H1 (cell line): ENCODE measurements around the gene MRPL47. TPM values are rescaled to one million over a fixed set of nuclear protein-coding genes. Genes with fewer than 3 reads are reported as not detected.
A peak's percentile ranks its signal among the peaks of the same experiment; 100 is the strongest.

ENCODE experiments used
- ATF3 ChIP-seq: IDR thresholded peaks from 2 replicates; pipeline ENCODE4 v1.6.1; 2011; ENCODE audit warnings: low read depth, mild to moderate bottlenecking, low read length; ENCODE audit not compliant: insufficient read depth
- BACH1 ChIP-seq: IDR thresholded peaks from 2 replicates; pipeline ENCODE4 v1.6.1; 2012; ENCODE audit warnings: low read length, improper control_type of control experiment
- CBX5 ChIP-seq: fragments of 300-800, 300-1000 bp; sonication (generic); IDR thresholded peaks from 2 replicates; pipeline ENCODE4 v1.7.1; 2016; ENCODE audit warnings: antibody characterized with exemption, low read length, low read depth
- CREB1 ChIP-seq: IDR thresholded peaks from 2 replicates; pipeline ENCODE4 v1.6.1; 2012; ENCODE audit warnings: inconsistent platforms
- EP300 ChIP-seq, 2 experiments: IDR thresholded peaks; 1 replicate in 1 of 2; 2 replicates in 1 of 2; pipeline ENCODE4 v1.6.1; 2011 to 2012; ENCODE audit warnings: low read depth in 2 of 2, low read length in 2 of 2, mild to moderate bottlenecking in 2 of 2, borderline replicate concordance in 1 of 2, inconsistent platforms in 1 of 2, moderate library complexity in 1 of 2
- EZH2 ChIP-seq: fragments of 200-600 bp; sonication (generic); IDR thresholded peaks from 2 replicates; pipeline ENCODE4 v1.7.1; 2012; ENCODE audit warnings: low read depth, mild to moderate bottlenecking, moderate library complexity, low read length, inconsistent platforms; ENCODE audit not compliant: severe bottlenecking
- GTF2F1 ChIP-seq: IDR thresholded peaks from 2 replicates; pipeline ENCODE4 v1.6.1; 2012; ENCODE audit warnings: low read depth, low read length, improper control_type of control experiment, borderline replicate concordance
- HDAC2 ChIP-seq, 2 experiments: fragments of 300-600 bp in 1 of 2; sonication (generic) in 1 of 2; IDR thresholded peaks; 2 replicates each; pipeline ENCODE4 v1.6.1; 2011 to 2012; ENCODE audit warnings: low read depth in 2 of 2, low read length in 2 of 2, mild to moderate bottlenecking in 2 of 2, moderate library complexity in 2 of 2, borderline replicate concordance in 1 of 2, inconsistent platforms in 1 of 2
- HDAC6 ChIP-seq: IDR thresholded peaks from one replicate; pipeline ENCODE4 v1.7.1; 2012; ENCODE audit warnings: low read depth, mild to moderate bottlenecking, inconsistent platforms, low read length, moderate library complexity
- KDM4A ChIP-seq: IDR thresholded peaks from one replicate; pipeline ENCODE4 v1.7.1; 2012; ENCODE audit warnings: low read depth, mild to moderate bottlenecking, moderate library complexity, low read length, inconsistent platforms; ENCODE audit not compliant: severe bottlenecking
- KDM5A ChIP-seq: fragments of 200-600 bp; IDR thresholded peaks from 2 replicates; pipeline ENCODE4 v1.7.1; 2012; ENCODE audit warnings: mild to moderate bottlenecking, low read length, inconsistent platforms, mixed read lengths
- PHF8 ChIP-seq: fragments of 200-600 bp; sonication (generic); conservative IDR thresholded peaks from 2 replicates; pipeline ENCODE4 v1.7.1; 2012; ENCODE audit warnings: low read depth, mild to moderate bottlenecking, inconsistent platforms, low read length, moderate library complexity
- POLR2A ChIP-seq, 2 experiments: IDR thresholded peaks; 1 replicate in 1 of 2; 2 replicates in 1 of 2; pipeline ENCODE4 v1.6.1; 2011; ENCODE audit warnings: low read depth in 2 of 2, low read length in 2 of 2, mild to moderate bottlenecking in 2 of 2; ENCODE audit errors: control extremely low read depth in 1 of 2
- POLR2AphosphoS5 ChIP-seq: IDR thresholded peaks from 2 replicates; pipeline ENCODE4 v1.6.1; 2011; ENCODE audit warnings: low read depth, low read length
- RFX5 ChIP-seq: IDR thresholded peaks from 2 replicates; pipeline ENCODE4 v1.6.1; 2011; ENCODE audit warnings: low read depth, low read length, improper control_type of control experiment, borderline replicate concordance
- RNF2 ChIP-seq: fragments of 200-900, 300-1000 bp; sonication (generic); IDR thresholded peaks from 2 replicates; pipeline ENCODE4 v1.7.1; 2016; ENCODE audit warnings: borderline replicate concordance, low read depth, mild to moderate bottlenecking, antibody characterized with exemption, low read length; ENCODE audit not compliant: poor library complexity, severe bottlenecking; ENCODE audit errors: missing control alignments
- SAP30 ChIP-seq: fragments of 300-600 bp; sonication (generic); IDR thresholded peaks from 2 replicates; pipeline ENCODE4 v1.7.1; 2012; ENCODE audit warnings: low read length, moderate library complexity, mild to moderate bottlenecking, inconsistent platforms; ENCODE audit not compliant: insufficient read depth, insufficient replicate concordance
- SIN3A ChIP-seq, 2 experiments: IDR thresholded peaks in 1 of 2; conservative IDR thresholded peaks in 1 of 2; 2 replicates each; pipeline ENCODE4 v1.6.1; 2011 to 2012; ENCODE audit warnings: low read length in 2 of 2, improper control_type of control experiment in 1 of 2, low read depth in 1 of 2, mild to moderate bottlenecking in 1 of 2
- SIRT6 ChIP-seq: IDR thresholded peaks from one replicate; pipeline ENCODE4 v1.7.1; 2012; ENCODE audit warnings: low read length, inconsistent platforms
- SIX5 ChIP-seq: IDR thresholded peaks from 2 replicates; pipeline ENCODE4 v1.6.1; 2011; ENCODE audit warnings: mild to moderate bottlenecking, low read depth, low read length
- SP4 ChIP-seq: IDR thresholded peaks from 2 replicates; pipeline ENCODE4 v1.6.1; 2012; ENCODE audit warnings: low read length, inconsistent platforms
- TAF1 ChIP-seq: IDR thresholded peaks from 2 replicates; pipeline ENCODE4 v1.6.1; 2011; ENCODE audit warnings: mild to moderate bottlenecking, low read depth, low read length
- TEAD4 ChIP-seq: IDR thresholded peaks from 2 replicates; pipeline ENCODE4 v1.6.1; 2012; ENCODE audit warnings: low read depth, low read length, inconsistent platforms, mixed read lengths
- polyA plus RNA-seq, 7 experiments: library from polyadenylated mRNA; depleted of rRNA in 3 of 7; stranded (reverse) in 5 of 7; unstranded in 2 of 7; fragments of >200 nt in 5 of 7; fragments of 200-250 nt in 2 of 7; gene quantifications; 1 replicate in 5 of 7; 2 replicates in 1 of 7; 4 replicates in 1 of 7; pipeline versions ENCODE4 v1.2.1 to v1.2.3, GENCODE V29; 2011 to 2013; ENCODE audit warnings: missing spikeins in 2 of 7, mixed read lengths in 2 of 7
- total RNA-seq: library from RNA; stranded (reverse); fragmentation: NEBNext Ultra II Directional; extraction: Animal tissue kit (Norgen Biotek cat#: 25700); gene quantifications from 2 replicates; pipeline ENCODE4 v1.2.1, GENCODE V29; 2021

The MRPL47 gene
- total and polyA plus RNA-seq, 2 of the 8 experiments (the other 6 are each of a cell fraction or from before 2014, with no cell fraction given): 26.1 to 76.6 TPM

- TF ChIP-seq ATF3: no peak
- no peak for TF ChIP-seq RFX5
- peak; percentile 96 for TF ChIP-seq POLR2AphosphoS5
- 0 out of 2 replicates have a peak, but pooled peaks have one; percentile 53 for TF ChIP-seq TEAD4
- no peak for TF ChIP-seq BACH1
- TF ChIP-seq PHF8: peak; percentile 95
- TF ChIP-seq CREB1: peak; percentile 94
- no peak for TF ChIP-seq RNF2
- peak; percentile 15 for TF ChIP-seq KDM4A
- peak; percentile 93 for TF ChIP-seq SAP30
- peak; percentile 99 for TF ChIP-seq TAF1
- no peak for TF ChIP-seq CBX5
- no peak for TF ChIP-seq EP300 (IDR thresholded peaks at IDR 0.05; ENCODE audit: borderline replicate concordance in 1 of 2, low read depth in 2 of 2, low read length in 2 of 2)
- peak; percentile 99 for TF ChIP-seq POLR2A (IDR thresholded peaks at IDR 0.05; ENCODE audit: control extremely low read depth in 1 of 2, low read depth in 2 of 2, low read length in 2 of 2)
- TF ChIP-seq EZH2: no peak
- TF ChIP-seq HDAC2 (IDR thresholded peaks at IDR 0.05; ENCODE audit: borderline replicate concordance in 1 of 2, low read depth in 2 of 2, low read length in 2 of 2): peak in 1 of 2 experiments; percentile 81; a peak in 2 of 4 replicates
- peak; percentile 82; the same call in 1 of the 2 replicates for TF ChIP-seq SP4
- TF ChIP-seq SIRT6: no peak
- TF ChIP-seq SIX5: peak; percentile 41
- peak; percentile 49 to 83; a peak in 3 of 4 replicates for TF ChIP-seq SIN3A (conservative IDR thresholded peaks at IDR 0.05 in 1 of 2, IDR thresholded peaks at IDR 0.05 in 1 of 2; ENCODE audit: low read depth in 1 of 2, low read length in 2 of 2)
- no peak for TF ChIP-seq HDAC6
- peak; percentile 59; the same call in 1 of the 2 replicates for TF ChIP-seq GTF2F1
- peak; percentile 97 for TF ChIP-seq KDM5A
Measured at GRCh38 chr3:179604321-179605078, at the start of gene MRPL47, which contains the start of gene NDUFB5 (continued).
